ENCODE data around the gene SNU13. TPM values are rescaled to one million over a fixed set of nuclear protein-coding genes. Genes with fewer than 3 reads are reported as not detected.
"Not testable (repeated sequence)": the region's sequence is repeated elsewhere in the genome, so short reads cannot be mapped to it uniquely, and the experiment has no call there.

Gene SNU13
- total RNA-seq, 1 donor from 2014 or later, result 122 TPM

DNA sequence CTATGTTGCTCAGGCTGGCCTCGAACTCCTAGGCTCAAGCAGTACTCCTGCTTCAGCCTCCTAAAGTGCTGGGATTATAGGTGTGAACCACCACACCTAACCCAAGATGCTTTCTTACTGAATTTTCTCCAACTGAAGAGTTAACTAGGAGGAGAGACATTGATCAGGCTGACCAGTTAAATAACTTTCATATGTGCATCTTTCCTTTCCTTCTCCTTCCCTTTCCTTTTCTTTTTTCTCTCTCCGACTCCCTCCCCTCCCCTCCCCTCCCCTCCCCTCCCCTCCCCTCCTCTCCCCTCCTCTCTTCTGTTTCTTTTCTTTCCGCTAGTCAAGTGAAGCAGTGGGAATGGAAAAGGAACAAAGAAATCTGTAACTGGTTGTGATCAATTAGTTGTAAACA is 40.9 kb downstream of the SNU13 start:
- no peak for DNase-seq (ENCODE audit: extremely low read depth, low read depth, low spot score)

DNA sequence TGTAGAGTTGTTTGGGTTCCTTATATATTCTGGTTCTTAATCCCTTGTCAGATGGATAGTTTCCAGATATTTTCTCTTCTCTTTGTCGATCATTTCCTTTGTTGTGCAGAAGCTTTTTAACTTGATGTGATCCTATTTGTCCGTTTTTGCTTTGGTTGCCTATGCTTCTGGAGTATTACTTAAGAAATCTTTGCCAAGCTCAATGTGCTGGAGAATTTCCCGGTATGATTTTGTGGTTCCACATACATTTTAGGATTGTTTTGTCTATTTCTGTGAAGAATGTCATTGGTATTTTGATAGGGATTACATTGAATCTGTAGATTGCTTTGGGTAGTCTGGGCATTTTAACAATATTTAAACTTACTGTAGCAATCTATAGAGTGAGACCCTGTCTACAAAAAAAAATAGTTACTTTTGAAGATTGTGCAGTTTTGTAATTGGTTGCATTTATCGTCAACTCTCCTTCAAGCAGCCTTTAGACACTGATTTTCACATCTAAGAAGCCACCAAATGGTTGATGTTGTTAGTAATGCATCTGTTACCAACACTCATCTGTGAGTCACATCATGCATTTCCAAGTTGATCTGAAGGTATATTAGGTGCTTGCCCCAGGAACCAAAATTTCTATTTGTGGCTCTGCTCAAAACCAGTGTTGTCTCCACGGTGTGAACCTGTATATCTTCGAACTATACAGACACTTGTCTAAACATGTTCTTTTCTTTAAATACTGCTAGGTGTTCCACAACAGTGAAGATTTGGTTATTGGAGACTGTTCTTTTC is 46.1 kb downstream of the SNU13 start:
- no peak for DNase-seq (ENCODE audit: extremely low read depth, low read depth, low spot score)

DNA sequence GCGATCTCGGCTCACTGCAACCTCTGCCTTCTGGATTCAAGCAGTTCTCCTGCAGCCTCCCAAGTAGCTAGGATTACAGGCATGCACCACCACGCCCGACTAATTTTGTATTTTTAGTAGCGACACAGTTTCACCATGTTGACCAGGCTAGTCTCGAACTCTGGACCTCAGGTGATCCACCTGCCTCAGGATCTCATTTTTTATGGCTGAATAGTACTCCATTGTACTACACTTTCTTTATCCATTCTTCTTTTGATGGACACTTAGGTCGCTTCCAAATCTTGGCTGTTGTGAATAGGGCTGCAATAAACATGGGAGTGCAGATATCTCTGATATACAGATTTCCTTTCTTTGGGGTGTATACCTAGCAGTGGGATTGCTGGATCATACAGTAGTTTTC is 46.8 kb downstream of the SNU13 start:
- no peak for DNase-seq (ENCODE audit: extremely low read depth, low read depth, low spot score)

DNA sequence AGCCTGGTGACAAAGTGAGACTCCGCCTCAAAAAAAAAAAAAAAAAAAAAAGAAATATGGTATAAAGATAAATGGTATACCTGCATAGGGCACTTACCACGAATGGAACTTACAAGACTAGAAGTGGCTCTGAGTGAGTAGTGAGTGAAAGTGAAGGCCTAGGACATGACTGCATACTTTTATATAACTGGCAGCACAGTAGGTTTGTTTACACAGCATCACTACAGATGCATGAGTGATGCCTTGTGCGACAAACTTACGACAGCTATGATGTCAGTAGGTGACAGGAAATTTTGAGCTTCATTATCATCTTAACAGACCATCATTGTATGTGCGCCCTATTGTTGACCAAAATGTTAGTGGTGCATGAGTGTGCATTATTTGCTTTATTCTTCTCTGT is 49.9 kb downstream of the SNU13 start:
- DNase-seq (ENCODE audit: extremely low read depth, low read depth, low spot score), result no peak

DNA sequence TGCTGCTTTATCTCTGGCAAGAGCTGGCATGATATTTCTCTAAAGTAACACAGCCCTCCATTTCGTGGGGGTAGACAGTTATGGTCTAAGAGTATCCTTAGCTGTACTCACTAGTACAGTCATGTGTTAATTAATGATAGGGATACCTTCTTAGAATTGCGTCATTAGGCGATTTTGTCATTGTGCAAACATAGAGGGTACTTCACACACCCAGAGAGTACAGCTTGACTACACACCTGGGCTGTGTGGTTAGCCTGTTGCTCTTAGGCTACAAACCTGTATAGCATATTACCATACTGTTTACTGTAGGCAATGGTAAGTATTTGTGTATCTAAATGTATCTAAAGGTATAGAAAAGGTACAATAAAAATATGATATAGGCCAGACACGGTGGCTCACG is 50.5 kb downstream of the SNU13 start:
- no peak for DNase-seq (ENCODE audit: extremely low read depth, low read depth, low spot score)

DNA sequence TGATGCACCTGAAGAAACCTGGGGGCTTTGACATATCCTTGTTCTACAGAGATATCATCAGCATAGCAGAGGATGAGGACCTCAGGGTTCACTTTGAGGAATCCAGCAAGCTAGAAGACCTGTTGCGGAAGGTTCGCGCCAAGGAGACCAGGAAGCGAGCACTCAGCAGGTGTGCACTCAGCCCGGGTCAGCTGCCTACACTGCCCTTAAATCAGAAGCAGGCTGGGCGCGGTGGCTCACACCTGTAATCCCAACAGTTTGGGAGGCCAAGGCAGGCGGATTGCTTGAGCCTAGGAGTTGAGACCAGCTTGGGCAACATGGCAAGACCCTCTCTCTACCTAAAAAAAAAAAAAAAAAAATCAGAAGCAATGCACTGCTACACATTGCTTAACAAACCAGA is 51.0 kb downstream of the SNU13 start:
- DNase-seq (ENCODE audit: extremely low read depth, low read depth, low spot score), result not testable (repeated sequence)

DNA sequence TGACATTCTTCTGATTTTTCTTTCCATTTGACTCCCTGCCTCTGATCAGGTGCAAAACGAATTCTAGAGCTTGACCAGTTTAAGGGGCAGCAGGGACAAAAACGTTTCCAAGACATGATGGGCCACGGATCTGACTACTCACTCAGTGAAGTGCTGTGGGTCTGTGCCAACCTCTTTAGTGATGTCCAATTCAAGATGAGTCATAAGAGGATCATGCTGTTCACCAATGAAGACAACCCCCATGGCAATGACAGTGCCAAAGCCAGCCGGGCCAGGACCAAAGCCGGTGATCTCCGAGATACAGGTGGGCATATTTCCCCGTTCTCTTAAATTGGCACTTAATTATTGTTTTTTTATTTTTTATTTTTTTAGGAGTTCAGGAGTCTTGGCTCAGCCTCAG is 52.2 kb downstream of the SNU13 start:
- DNase-seq (ENCODE audit: extremely low read depth, low read depth, low spot score), result no peak

DNA sequence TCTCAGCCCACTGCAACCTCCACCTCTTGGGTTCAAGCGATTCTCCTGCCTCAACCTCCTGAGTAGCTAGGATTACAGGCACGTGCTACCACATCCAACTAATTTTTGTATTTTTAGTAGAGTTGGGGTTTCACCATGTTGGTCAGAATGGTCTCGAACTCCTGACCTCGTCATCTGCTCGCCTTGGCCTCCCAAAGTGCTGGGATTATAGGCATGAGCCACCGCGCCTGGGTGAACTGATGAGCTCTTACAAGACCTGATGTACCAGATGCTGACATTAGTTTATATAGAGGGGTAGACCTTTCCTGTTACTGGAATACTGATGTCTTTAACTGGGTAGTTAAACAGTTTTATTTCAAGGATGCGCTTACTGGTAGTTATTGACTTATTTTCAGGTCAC is 54.1 kb downstream of the SNU13 start:
- DNase-seq (ENCODE audit: extremely low read depth, low read depth, low spot score), result not testable (repeated sequence)

DNA sequence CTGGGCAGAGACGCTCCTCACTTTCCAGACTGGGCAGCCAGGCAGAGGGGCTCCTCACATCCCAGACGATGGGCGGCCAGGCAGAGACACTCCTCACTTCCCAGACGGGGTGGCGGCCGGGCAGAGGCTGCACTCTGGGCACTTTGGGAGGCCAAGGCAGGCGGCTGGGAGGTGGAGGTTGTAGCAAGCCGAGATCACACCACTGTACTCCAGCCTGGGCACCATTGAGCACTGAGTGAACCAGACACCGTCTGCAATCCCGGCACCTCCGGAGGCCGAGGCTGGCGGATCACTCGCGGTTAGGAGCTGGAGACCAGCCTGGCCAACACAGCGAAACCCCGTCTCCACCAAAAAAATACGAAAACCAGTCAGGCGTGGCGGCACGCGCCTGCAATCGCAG is 57.1 kb downstream of the SNU13 start:
- not testable (repeated sequence) for DNase-seq (ENCODE audit: extremely low read depth, low read depth, low spot score)

DNA sequence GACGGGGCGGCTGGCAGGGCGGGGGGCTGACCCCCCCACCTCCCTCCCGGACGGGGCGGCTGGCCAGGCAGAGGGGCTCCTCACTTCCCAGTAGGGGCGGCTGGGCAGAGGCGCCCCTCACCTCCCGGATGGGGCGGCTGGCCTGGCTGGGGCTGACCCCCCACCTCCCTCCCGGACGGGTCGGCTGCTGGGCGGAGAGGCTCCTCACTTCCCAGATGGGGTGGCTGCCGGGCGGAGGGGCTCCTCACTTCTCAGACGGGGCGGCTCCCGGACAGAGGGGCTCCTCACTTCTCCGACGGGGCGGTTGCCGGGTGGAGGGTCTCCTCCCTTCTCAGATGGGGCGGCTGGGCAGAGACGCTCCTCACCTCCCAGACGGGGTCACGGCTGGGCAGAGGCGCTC is 57.6 kb downstream of the SNU13 start:
- not testable (repeated sequence) for DNase-seq (ENCODE audit: extremely low read depth, low read depth, low spot score)

DNA sequence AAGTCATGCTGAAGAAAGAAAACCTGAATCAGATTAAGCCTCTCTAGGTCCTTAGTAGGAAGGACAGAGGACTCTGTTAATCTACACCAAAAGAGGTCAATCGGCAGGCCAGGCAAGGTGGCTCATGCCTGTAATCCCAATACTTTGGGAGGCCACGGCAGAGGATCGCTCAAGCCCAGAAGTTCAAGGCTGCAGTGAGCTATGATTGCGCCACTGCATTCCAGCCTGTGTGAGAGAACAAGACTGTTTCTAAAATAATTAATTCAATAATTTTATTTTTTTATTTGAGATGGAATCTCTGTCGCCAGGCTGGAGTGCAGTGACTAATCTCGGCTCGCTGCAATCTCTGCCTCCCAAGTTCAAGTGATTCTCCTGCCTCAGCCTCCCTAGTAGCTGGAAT is 63.1 kb downstream of the SNU13 start:
- no peak for DNase-seq (ENCODE audit: extremely low read depth, low read depth, low spot score)

Other genes starting within 250 kb of the SNU13 start
- 45.5 and 49.9 TPM in 2 replicates for gene TOB2, start 242.1 kb downstream of the SNU13 start, total RNA-seq
- 26.1 and 43.8 TPM in 2 replicates for gene PHF5A, start 220.2 kb downstream of the SNU13 start, total RNA-seq
- 84.3 and 87.2 TPM in 2 replicates for gene ACO2, start 219.8 kb downstream of the SNU13 start, total RNA-seq
- 9.8 and 18.1 TPM in 2 replicates for gene POLR3H, start 144.4 kb downstream of the SNU13 start, total RNA-seq
- 0.41 TPM in 1 of 2 replicates, not detected in the other for gene CSDC2, start 127.9 kb downstream of the SNU13 start, total RNA-seq
- gene PMM1, start 99.0 kb downstream of the SNU13 start, total RNA-seq, result 17.7 and 18.9 TPM in 2 replicates
- gene DESI1, start 67.8 kb downstream of the SNU13 start, total RNA-seq, result 59.6 and 77.9 TPM in 2 replicates
- 251 and 256 TPM in 2 replicates for gene XRCC6, start 67.6 kb downstream of the SNU13 start, total RNA-seq
- 0.34 and 0.64 TPM in 2 replicates for gene MEI1, start 10.6 kb upstream of the SNU13 start, total RNA-seq
- 4.6 and 5.2 TPM in 2 replicates for gene CCDC134, start 111.8 kb upstream of the SNU13 start, total RNA-seq
- gene SREBF2, start 144.2 kb upstream of the SNU13 start, total RNA-seq, result 78.9 and 100 TPM in 2 replicates
- gene SHISA8, start 226.2 kb upstream of the SNU13 start, total RNA-seq, result not detected in 2 replicates
- gene TNFRSF13C, start 237.9 kb upstream of the SNU13 start, total RNA-seq, result not detected in 2 replicates